Measurements from ENCODE around the gene A2M.
"Not testable (repeated sequence)": the region's sequence is repeated elsewhere in the genome, so short reads cannot be mapped to it uniquely, and the experiment has no call there.

Gene A2M

DNA sequence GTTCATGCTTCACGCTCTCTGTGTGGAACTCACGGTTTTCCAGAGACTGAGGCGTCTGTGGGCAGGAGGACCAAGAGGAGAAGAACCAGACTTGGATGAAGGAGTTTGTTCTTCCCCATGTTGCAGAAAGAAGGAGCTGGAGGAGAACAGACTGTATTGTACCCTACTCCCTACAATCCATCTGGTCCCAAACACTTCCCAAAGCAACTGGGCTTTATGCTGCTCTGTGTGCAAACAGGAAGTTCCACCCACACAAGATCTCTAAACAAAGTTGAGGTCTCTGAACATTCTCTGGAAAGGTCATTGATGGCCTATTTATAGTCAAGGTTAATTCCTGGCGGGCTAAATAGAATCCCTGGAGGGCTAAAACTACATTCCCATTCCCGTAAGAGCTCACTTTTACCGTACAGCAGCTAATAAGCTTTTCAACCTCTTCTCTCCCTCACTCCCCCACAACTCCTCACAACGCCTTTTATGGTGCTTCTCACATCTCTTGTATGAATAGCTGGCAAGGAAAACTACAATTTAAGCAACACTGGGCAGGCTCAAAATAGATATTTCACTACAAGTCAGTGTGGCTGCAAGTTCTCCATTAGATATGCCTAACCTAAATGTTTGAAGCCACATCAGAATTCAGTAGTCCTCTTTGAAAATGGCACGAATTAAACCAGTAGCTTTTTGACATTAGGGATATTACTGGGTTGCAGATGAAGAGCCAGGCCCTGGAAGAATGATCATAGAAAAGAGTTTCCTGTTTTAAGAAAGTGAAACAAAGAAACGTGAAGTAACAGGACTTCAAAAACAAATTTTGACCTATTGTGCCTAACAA is at the start of gene A2M:
A2M (minus strand) TSS at position 189 of the 829 bp plus-strand sequence; CDS start at position 119, 70 bp downstream.
- H3K27ac ChIP-seq = peak within 1 kb of the TSS in 17 of 21 experiments; percentile 6 to 79 (median 35)
- H3K4me3 ChIP-seq = peak within 1 kb of the TSS in 6 of 7 experiments; percentile 3 to 29 (median 20)

DNA sequence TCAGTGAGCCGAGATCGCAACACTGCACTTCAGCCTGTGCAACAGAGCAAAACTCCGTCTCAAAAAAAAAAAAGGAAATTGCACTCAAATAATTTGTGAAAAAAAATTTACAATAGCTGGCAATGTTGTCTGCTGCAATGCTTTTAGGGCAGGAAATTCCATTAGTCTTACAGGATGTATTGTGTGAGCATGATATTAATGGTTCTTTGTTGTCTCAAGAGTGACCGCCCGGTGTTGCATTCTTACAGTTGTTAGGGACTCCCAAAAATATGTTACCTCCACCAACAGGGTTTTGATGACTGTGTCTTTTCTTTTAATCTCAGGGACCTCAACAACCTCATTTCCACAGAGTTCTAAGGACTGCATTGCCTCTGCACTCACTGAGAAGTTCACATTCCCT is 47.7 kb upstream of the A2M start:
- Histone ChIP-seq H3K27ac (peak overlapping the region in 1 of 21 experiments; percentile 42), H3K4me3 (no peak overlapping the region)

DNA sequence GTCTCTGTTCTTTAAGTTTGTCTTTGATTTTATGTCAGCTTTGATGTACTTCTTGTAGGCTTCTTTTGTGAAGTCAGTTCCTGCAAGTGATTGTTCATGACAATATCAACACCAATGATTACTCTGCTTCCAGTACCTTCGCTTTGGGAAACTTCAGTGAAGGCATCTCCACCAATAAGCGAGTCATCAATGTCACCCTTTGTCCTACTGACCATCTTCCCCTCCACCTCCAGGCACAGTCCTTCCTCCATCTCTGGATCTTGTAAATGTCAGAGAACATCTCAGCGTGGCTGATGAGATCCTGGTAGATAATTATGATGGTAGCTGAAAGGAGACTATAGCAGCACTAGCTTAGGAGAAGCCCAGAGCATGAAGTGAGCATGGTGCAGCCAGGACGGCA is 40.4 kb upstream of the A2M start:
- Histone ChIP-seq H3K4me3 (no peak overlapping the region), H3K27ac (no peak overlapping the region)

DNA sequence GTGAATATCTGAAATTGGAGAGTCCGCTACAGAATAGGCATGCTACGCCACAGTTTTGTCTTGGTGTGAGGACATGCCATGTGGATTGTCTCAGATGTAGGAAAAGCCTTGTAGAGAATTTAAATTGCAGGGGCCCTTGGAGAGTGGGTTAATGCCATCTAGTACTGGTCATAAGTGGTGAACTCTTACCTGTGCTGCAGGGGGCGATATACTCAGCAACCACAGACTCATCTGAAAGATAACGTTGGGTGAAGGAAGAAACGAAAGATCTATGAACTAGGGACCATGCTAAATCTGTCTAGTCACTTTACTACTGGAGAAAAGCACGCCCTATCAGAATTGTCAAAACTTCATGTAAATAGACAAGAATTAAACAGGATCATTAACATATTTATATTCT is 33.7 kb upstream of the A2M start:
- Histone ChIP-seq H3K27ac (no peak overlapping the region), H3K4me3 (no peak overlapping the region)

DNA sequence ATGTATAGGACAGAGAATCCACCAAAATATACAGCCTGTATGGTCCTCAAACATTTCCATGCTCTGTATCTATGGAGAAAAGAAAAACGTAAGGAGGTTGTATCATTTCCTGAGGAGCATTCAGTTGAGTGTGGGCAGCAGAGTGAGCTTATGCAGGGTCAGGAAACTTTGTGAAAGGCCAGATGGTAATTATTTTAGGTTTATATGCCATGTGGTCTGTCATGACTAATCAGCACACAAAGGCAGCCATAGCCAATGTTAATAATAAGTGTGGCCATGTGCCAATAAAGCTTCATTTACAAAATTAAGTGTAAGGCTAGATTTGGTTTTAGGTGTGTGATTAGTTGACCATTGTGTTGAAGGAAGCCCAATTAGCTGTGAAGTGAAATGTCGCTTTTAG is 33.2 kb upstream of the A2M start:
- H3K4me3 ChIP-seq = no peak overlapping the region
- H3K27ac ChIP-seq = no peak overlapping the region

DNA sequence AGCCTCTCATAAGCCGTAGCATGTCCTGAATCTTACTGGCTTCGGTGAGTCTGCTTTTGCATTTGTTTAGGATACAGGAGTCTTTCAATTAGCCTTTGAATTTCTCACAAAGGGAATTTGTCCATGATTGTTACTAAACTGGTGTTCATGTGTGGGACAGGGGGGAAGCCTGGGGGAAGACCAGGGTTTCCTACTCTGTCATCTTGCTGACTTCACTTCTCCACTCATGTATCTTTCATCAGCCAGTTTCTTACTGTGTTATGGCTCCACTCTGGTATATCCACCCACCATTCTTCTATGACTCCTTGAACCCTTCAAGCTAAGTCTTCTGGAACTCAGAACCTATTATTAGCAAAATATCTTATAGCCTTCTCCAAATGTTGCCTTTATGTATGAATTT is 31.7 kb upstream of the A2M start:
- no peak overlapping the region for H3K4me3 ChIP-seq
- no peak overlapping the region for H3K27ac ChIP-seq

DNA sequence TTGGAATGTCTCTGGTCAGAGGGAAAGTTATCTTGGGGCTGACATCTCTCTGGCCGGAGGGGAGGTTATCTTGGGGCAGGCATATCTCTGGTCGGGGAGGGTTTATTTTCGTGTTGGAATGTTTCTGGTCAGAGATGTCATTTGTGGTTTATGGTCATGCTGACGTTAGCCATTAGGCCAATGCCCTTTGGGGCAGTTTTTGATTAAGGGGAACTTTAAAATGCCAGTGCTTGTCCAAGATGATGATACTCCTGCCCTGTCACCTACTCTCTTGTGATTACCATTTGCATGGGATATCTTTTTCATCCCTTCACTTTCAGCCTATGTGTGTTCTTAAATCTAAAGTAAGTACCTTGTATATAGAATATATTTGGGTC is 29.0 kb upstream of the A2M start:
- Histone ChIP-seq H3K27ac (no peak overlapping the region), H3K4me3 (no peak overlapping the region)

DNA sequence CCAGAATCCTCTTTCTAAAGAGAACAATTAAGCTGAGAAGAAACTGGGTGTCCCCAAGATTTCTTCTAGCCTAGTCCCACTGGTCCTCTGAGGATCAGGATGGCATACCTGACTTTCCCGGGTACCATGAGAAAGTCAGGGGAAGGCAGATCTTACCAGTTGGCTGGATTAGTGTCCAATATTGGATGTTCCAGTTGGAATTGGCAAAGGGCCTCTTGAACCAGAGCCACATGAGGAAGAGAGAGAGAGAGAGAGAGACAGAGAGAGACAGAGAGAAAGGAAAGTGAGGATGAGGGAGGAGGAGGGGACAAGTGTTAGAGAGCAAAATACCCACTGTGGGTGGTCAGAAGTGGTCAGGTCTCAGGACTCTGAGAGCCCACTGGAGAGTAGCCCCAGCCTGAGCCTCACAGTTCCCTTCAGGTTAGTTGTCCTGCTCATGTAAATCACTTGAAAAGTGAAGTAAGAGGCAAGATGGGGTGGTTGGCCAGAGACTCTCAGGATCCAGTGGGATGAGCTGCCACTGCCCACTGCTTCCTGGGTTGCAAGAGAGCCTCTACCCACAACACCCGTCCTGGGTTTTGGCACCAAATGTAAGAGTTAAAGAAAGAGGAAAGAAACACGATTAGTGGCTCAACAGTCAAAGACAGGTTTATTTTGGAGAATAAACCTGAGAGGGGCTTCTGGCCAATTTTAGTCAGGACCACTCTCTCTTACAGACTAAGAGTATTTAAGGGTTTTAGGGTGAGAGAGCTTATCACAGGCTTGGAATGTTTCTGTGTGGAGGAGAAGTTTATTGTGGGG is 28.4 kb upstream of the A2M start:
- Histone ChIP-seq H3K27ac (no peak overlapping the region), H3K4me3 (no peak overlapping the region)

DNA sequence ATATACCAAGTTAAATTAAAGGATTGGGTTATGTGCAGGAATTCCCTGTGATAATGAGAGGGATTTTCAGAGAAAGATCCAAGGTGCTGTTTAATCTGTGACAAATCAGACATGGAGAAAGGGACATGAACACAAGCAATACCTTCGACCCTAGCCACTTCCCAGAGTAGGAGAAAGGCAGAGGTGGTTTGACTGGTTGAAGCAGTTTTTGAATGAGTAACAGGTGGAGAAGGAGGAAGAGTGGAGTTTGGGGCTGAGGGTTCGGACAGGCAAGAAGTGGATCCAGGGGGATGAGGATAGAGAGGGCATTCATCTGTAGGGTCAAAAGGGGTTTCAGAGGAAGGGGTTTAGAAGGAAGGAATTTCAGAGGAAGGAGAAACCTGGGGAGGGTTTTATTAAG is 27.4 kb upstream of the A2M start:
- Histone ChIP-seq H3K4me3 (no peak overlapping the region), H3K27ac (no peak overlapping the region)

DNA sequence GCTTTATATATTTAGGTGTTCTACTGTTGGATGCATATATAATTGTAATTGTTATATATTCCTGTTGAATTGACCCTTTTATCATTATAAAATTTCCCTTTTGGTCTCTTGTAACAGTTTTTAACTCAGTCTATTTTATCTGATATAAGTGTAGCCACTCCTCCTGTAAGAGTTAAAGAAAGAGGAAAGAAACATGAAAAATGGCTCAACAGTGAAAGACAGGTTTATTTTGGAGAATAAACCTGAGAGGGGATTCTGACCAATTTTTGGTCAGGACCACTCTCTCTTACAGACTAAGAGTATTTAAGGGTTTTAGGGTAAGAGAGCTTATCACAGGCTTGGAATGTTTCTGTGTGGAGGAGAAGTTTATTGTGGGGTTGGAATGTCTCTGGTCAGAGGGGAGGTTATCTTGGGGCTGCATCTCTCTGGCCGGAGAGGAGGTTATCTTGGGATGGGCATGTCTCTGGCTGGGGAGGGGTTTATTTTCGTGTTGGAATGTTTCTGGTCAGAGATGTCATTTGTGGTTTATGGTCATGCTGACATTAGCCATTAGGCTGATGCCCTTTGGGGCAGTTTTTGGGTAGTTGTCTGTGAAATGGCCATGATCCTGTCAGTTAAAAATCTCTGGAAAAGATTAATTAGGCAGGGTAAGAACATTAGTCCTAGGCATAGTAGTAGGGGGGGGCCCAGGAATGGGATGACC is 24.0 kb upstream of the A2M start:
- not testable (repeated sequence) for H3K4me3 ChIP-seq, H3K27ac ChIP-seq

DNA sequence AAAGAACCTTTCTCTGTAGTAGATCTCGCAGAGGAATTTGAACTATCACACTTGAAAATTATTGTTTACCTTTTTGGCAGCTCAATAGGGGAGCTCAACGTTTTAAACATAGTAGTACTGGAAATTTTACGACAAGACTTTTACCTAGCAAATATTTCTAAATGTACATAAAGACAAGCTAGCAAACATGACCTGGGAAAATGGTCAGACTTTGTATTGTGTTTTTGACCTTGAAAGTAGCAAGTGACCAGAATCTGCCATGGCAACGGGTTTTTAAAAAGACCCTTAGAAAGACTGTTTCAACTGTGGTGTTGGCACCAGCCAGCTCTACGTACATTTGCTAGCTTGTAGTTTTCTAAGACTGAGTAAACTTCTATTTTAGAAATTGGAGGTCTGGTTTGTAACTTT is 20.2 kb upstream of the A2M start:
- H3K4me3 ChIP-seq = no peak overlapping the region
- H3K27ac ChIP-seq = no peak overlapping the region

DNA sequence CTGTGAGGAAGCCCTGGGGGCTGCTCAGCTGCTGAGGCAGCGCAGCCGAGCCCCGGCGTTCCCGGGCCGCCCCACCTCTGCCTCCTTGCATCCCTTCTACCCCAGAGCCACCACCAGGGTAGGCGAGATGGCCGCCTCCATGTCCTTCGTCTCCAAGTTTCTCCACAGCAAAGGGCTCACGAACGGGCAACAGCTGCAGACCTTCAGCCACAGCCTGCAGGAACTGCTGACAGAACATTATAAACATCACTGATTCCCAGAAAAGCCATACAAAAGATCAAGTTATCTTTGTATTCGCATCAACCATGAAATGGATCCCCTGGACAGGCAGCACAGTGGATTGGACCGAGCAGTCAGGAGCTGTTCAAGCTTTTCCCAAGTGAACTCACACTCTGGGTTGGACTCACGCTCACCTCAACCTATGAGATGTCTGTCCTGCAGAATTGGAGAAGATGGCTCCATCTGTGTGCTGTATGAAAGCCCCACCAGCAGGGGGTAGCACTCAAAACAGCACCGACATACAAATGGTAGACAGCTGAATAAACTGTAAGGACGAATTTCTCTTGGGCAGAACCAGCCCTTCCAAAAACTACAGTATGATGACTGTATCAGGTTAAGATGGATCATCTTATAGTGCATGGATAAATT is 19.4 kb upstream of the A2M start:
- Histone ChIP-seq H3K27ac (no peak overlapping the region), H3K4me3 (no peak overlapping the region)

DNA sequence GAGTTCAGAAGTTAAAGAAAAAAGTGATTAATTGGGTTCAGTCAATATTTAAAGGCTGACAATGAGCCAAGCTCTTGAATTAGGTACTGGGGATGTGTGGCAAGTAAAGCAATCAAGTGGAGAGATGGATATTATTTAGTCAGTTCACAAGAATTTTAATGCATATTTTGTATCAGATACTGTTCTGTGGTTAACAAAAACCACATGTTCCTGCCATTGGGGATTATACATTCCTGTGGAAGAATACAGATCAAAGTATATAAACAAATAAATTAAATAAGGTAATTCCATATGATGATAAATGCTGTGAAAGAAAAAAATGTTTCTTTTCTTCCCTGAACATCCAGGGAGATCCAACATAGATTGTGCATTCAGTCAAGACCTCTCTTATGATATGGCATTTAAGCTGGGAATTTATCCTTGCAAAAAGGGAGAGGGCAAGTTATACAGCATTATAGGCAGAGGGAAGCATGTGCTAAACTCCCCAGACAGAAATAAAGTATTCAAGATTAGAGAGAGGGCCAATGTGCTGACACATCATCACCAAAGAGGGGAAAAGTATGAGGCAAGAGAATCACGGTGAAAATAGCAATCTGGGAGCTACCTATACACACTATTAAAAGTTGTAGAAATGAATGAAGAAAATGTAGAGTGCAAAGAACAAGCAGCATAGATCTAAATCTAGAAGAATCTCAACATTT is 17.6 kb upstream of the A2M start:
- no peak overlapping the region for H3K4me3 ChIP-seq
- no peak overlapping the region for H3K27ac ChIP-seq

DNA sequence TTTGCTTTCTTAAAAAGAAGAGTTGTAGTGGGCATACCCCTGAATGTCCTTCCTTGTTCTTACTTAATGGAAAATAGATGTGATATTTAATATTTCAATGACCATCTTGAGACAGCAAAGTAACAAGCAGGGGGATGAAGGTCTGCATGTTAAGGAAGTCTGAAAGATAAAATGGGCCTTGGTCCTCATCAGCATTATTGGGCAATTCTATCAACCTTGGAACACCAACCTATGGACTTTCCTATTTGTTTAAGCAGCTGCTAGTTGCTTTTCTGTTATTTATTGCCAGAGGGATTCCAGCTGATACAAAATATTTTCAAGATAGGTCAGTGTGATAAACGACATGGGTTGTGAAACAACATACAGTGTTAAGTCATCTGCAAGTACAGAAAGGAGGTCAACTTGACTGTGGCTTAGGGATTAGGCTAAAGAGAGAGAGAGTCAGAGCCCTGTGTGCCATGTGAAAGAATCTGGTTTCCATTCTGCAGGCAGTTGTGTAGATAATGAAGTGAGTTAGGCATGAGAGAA is 16.4 kb upstream of the A2M start:
- no peak overlapping the region for H3K4me3 ChIP-seq
- H3K27ac ChIP-seq = no peak overlapping the region

DNA sequence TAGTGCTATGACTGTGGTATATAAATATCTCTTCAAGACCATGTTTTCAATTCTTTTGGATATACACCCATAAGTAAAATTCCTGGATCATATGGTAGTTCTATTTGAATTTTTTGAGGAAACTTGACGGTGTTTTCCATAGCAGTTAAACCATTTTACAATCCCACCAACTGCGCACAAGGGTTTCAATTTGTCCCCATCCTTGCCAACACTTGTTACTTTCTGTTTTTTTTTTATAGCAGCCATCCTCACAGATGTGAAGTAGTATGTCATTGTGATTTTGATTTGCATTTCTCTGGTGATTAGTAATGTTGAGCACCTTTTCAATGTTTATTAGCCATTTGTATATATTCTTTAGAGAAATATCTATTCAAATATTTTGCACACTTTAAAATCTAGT is 14.5 kb upstream of the A2M start:
- H3K27ac ChIP-seq = no peak overlapping the region
- H3K4me3 ChIP-seq = no peak overlapping the region

DNA sequence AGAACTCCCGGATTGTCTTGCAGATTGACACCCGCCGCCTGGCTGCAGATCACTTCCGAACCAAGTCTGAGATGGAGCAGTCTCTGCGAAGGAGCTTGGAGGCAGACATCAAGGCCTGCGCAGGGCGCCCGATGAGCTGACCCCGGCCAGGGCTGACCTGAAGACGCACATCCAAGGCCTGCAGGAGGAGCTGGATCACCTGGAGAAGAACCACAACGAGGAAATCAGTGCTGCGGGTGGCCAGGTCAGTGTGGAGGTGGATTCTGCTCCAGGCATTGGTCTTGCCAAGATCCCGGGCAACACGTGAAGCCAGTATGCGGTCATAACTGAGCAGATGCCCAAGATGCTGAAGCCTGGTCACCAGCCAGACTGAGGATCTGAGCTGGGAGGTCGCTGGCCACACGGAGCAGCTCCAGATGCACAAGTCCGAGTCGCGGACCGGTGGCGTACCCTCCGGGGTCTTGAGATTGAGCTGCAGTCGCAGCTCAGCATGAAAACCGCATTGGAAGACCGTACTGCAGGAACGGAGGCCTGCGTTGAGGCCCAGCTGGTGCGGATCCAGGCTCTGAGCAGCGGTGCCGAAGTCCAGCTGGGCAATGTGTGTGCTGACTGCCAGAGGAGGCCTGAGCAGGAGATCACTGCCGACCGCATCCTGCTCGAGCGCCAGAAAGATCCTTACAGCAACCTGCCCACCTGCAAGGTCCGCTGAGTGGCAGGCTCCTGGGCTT is 12.4 kb upstream of the A2M start:
- Histone ChIP-seq H3K27ac (no peak overlapping the region), H3K4me3 (no peak overlapping the region)

DNA sequence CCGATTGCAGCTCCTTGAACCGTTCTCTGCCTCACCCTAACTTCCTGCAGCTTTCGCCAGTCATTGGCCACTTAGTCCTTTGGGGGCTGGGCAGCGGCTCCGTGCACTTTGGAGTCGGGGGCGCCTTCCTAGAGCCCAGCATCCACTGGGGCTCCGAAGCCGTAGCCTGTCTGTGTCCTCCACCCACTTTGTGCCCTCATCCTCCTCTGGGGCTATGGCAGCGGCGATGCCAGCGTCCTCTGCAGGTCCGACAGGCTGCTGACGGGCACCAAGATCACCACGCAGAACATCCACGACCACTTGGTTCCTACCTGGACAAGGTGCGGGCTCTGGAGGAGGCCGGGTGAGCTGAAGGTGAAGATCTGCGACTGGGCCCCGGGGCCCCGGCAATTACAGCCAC is 11.8 kb upstream of the A2M start:
- Histone ChIP-seq H3K4me3 (no peak overlapping the region), H3K27ac (no peak overlapping the region)

DNA sequence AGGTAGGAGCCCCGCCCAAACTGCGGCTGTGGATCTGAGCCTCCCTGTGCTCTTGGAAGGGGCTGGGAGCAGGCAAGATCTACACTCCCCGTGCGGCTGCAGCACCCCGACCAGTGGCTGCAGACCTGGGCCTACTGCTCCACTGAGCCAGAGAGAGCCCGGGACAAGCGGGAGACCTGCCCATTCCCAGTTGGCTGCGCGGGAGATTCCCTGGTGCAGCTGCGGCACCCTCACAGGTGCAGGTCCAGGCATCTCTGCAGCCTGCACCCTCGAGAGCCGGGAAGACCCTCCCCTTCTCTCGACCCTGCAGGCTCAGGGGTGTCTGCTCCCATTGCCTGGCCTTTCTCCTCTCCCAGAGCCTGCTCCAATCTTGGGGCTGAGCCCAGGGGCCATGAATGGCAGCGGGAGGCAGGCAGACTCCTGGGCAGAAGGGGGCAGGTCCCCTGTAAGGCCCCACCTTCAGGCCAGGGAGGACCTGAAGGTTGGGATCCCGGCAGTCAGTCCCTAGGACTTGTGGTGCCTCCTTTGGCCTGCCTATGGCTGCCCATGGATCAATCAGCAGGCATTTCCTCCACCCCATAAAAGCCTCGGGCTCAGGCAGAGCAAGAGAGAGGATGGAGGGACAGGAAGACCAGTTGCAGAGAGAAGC is 8.8 kb upstream of the A2M start:
- peak overlapping the region in 4 of 21 experiments; percentile 28 to 39 (median 33) for H3K27ac ChIP-seq

More for the DNA sequence above, 8.8 kb upstream of the A2M start:
- H3K4me3 ChIP-seq = no peak overlapping the region

Measured in skin epidermis (tissue), 12 donors.